22Rv1 (cell line): ENCODE results near the gene TYK2.
"Not testable (repeated sequence)": the region's sequence is repeated elsewhere in the genome, so short reads cannot be mapped to it uniquely, and the experiment has no call there.

Experiments used
- ZFX ChIP-seq: fragments of 450-650 bp; IDR thresholded peaks from 2 replicates; pipeline ENCODE4 v1.6.1; 2017; ENCODE audit warnings: antibody characterized with exemption, borderline replicate concordance
- TF ChIP-seq, protein P1 (sequence below): fragments of 450-650 bp; IDR thresholded peaks from 2 replicates; pipeline ENCODE4 v1.5.1; 2017; ENCODE audit warnings: mild to moderate bottlenecking

DNA sequence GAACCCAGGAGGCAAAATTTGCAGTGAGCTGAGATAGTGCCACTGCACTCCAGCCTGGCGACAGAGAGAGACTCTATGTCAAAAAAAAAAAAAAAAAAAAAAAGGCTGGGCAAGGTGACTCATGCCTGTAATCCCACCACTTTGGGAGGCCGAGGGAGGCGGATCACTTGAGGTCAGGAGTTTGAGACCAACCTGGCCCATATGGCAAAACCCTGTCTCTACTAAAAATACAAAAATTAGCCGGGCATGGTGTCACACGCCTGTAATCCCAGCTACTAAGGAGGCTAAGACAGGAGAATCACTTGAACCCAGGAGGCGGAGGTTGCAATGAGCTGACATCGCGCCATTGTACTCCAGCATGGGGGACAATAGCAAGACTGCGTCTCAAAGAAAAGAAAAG, 43.6 kb downstream of the TYK2 start:
- TF ChIP-seq, protein P1, sequence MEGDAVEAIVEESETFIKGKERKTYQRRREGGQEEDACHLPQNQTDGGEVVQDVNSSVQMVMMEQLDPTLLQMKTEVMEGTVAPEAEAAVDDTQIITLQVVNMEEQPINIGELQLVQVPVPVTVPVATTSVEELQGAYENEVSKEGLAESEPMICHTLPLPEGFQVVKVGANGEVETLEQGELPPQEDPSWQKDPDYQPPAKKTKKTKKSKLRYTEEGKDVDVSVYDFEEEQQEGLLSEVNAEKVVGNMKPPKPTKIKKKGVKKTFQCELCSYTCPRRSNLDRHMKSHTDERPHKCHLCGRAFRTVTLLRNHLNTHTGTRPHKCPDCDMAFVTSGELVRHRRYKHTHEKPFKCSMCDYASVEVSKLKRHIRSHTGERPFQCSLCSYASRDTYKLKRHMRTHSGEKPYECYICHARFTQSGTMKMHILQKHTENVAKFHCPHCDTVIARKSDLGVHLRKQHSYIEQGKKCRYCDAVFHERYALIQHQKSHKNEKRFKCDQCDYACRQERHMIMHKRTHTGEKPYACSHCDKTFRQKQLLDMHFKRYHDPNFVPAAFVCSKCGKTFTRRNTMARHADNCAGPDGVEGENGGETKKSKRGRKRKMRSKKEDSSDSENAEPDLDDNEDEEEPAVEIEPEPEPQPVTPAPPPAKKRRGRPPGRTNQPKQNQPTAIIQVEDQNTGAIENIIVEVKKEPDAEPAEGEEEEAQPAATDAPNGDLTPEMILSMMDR = not testable (repeated sequence)
- TF ChIP-seq ZFX = not testable (repeated sequence)
